COLO668 (cell line): ENCODE data around the gene SLC25A2.
"Not testable (repeated sequence)": the region's sequence is repeated elsewhere in the genome, so short reads cannot be mapped to it uniquely, and the experiment has no call there.

Experiments
- DNase-seq: peaks from one replicate; lab custom pipeline; 2025; ENCODE audit not compliant: unreplicated experiment; lab: John Stamatoyannopoulos, UW

The SLC25A2 gene

DNA sequence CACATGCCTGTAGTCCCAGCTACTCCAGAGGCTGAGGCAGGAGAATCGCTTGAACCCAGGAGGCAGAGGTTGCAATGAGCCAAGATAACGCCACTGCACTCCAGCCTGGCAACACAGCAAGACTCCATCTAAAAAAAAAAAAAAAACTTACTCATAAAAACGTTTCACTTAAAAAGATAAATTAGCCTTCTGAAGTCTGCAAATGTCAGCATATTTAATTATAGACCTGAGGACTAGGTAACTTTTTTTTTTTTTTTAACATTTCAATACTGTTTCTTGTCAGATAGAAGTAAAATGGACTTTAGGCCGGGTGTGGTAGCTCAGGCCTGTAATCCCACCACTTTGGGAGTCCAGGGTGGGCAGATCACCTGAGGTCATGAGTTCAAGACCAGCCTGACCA lies 13.1 kb upstream of the SLC25A2 start:
- not testable (repeated sequence) for DNase-seq

- no peak for DNase-seq
These were observed 9.9 kb upstream of the SLC25A2 start for GRCh38 chr5:141313711-141314110.

GRCh38 chr5:141306630-141307029 lies 2.8 kb upstream of the SLC25A2 start:
- DNase-seq = no peak

- no peak for DNase-seq
These were observed 5.5 kb downstream of the SLC25A2 start for GRCh38 chr5:141298376-141298775.

DNA sequence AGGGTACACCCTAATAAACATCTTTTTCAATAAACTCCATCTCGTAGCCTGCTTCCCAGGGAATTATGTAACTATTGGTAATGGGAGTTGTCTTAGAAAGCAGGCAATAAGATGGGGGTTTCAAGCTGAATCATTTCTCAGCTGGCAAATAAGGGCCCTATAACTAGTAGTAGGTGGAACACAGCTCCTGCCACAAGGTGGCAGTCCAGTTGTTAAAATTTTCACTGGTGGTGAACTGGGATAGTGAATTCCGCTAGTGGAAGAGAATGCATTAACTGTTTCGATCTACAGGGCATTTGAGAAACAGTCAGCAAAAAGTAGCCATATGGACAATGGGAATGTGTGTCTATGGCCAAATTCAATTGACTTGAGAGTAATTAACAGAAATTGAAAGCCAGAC lies 30.9 kb downstream of the SLC25A2 start:
- DNase-seq = no peak

DNA sequence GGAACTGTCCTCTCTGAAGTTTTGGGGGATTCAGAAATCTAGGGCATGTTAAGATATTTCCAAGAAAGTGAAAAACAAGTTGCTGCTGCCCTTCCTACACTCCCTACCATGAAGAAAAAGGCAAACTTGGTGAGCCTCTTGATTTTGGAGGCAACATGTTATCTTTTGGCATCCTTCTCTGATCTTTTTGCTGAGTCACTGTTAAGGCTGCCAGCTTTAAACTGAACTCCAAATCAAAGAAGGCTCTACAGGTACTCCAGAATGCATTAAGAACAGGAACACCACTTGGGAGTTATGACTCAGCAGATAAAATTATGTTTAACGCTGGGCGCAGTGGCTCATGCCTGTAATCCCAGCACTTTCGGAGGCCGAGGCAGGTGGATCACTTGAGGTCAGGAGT lies 34.7 kb downstream of the SLC25A2 start:
- no peak for DNase-seq

- no peak for DNase-seq
These were observed 42.7 kb downstream of the SLC25A2 start for GRCh38 chr5:141261238-141261546.

DNA sequence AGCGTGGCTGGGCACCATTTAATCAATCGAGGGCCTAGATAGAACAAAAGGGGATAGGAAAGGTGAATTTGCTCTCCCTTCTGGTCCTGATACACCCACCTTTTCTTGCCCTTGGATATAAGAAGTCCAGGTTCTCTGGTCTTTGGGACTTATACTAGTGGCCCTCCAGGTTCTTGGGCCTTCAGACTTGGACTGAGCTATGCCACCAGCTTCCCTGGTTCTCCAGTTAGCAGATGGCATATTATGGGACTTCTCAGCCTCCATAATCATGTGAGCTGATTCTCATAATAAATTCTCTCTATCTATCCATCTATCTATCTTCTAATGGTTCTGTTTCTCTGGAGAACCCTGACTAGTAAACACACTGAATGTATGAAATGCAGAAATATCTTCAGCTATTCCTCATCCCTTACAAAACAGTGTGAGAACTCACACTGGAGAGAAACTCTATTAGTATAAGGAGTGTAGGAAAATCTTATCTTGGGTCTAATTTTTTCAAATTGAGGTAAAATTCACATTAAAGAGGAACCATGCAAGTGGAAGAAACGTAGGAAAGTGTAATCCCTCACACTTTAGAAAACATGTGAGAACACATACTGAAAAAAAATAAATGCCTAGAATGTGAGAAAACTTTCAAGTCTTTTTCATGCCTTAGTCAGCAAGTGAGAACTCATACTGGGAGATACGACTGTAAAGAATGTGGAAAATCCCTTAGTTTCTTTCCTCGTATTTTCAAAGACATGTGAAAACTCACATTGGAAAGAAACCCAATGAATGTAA lies 43.2 kb downstream of the SLC25A2 start:
- DNase-seq = no peak

DNA sequence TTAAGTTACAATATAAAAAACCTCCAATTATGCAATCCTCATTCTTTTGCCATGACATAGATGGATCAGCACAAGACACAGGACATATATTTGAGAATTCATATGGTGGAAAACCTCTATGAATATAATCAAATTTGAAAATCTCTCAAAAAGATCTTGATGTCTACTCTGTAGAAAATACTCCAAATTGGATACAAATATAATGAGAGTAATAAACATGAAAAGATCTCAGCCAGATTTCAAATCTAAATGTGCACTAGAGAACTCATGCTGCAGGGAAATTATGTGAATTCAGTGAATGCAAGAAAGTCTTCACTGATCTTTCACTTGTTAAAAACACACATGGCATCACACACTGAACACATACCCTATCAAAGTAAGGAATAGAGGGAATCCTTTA lies 44.9 kb downstream of the SLC25A2 start:
- no peak for DNase-seq

GRCh38 chr5:141258464-141258863 lies 45.4 kb downstream of the SLC25A2 start:
- DNase-seq = no peak
